OCI-LY7 (cell line): ENCODE measurements around the gene CHSY3. TPM values are rescaled to one million over a fixed set of nuclear protein-coding genes. Genes with fewer than 3 reads are reported as not detected.

Experiments
- BruUV-seq: library from RNA; stranded (reverse); fragments of 400-500 nt; replicated peaks from 2 replicates; lab custom pipeline; 2021; lab: Mats Ljungman, UMichigan
- CTCF ChIA-PET: fragments of 300-600 bp; sonication (Branson Sonifier 250); formaldehyde crosslinking; loops from one replicate; lab custom pipeline; 2022; ENCODE audit warnings: antibody characterized with exemption; ENCODE audit not compliant: unreplicated experiment; lab: Charles Lee
- POLR2A ChIA-PET: fragments of 300-600 bp; sonication (Branson Sonifier 250); formaldehyde crosslinking; loops from one replicate; lab custom pipeline; 2022; ENCODE audit warnings: antibody characterized with exemption; lab: Charles Lee
- DNase-seq: peaks from one replicate; pipeline ENCODE4 v3.0.0-alpha.2; 2015; ENCODE audit warnings: low spot score
- H2AFZ ChIP-seq: fragments of 200-600 bp; sonication (generic), shearing (Covaris generic); 2 replicates; pipeline ENCODE4 v1.6.1; 2014; ENCODE audit warnings: mild to moderate bottlenecking, antibody characterized with exemption, low read length, moderate library complexity
- H3K27ac ChIP-seq: fragments of 200-600 bp; sonication (generic); 2 replicates; pipeline ENCODE4 v1.5.1; 2014; ENCODE audit warnings: mixed run types, low read depth, mild to moderate bottlenecking, moderate library complexity, low read length, inconsistent platforms; ENCODE audit not compliant: poor library complexity, severe bottlenecking
- H3K36me3 ChIP-seq: fragments of 200-600 bp; sonication (generic); 2 replicates; pipeline ENCODE4 v1.6.1; 2014; ENCODE audit warnings: mild to moderate bottlenecking, antibody characterized with exemption, low read length, moderate library complexity, mixed read lengths; ENCODE audit not compliant: insufficient read depth
- H3K4me1 ChIP-seq: fragments of 200-600 bp; sonication (generic); 2 replicates; pipeline ENCODE4 v1.5.1; 2014; ENCODE audit warnings: mild to moderate bottlenecking, low read length; ENCODE audit not compliant: insufficient read depth, poor library complexity, severe bottlenecking
- H3K4me2 ChIP-seq: fragments of 200-600 bp; sonication (generic); 2 replicates; pipeline ENCODE4 v1.6.1; 2014; ENCODE audit warnings: mild to moderate bottlenecking, low read length
- H3K4me3 ChIP-seq: fragments of 200-600 bp; sonication (generic); 2 replicates; pipeline ENCODE4 v1.5.1; 2014; ENCODE audit warnings: mild to moderate bottlenecking, low read depth, low read length; ENCODE audit not compliant: poor library complexity, severe bottlenecking
- H3K79me2 ChIP-seq: fragments of 200-600 bp; sonication (generic); 2 replicates; pipeline ENCODE4 v1.6.1; 2016; ENCODE audit warnings: low read depth, mild to moderate bottlenecking, low read length, moderate library complexity, mixed read lengths; ENCODE audit not compliant: insufficient read depth
- H3K9me2 ChIP-seq: fragments of 200-600 bp; sonication (generic); 2 replicates; pipeline ENCODE4 v1.6.1; 2016; ENCODE audit warnings: mild to moderate bottlenecking, low read length, mixed read lengths; ENCODE audit not compliant: insufficient read depth
- H3K9me3 ChIP-seq: fragments of 200-600 bp; sonication (generic); 2 replicates; pipeline ENCODE4 v1.6.1; 2014; ENCODE audit warnings: mild to moderate bottlenecking, mixed run types, low read length, mixed read lengths
- H4K20me1 ChIP-seq: fragments of 200-600 bp; sonication (generic); 2 replicates; pipeline ENCODE4 v1.6.1; 2014; ENCODE audit warnings: mild to moderate bottlenecking, antibody characterized with exemption, low read length, moderate library complexity, mixed read lengths; ENCODE audit not compliant: insufficient read depth
- CTCF ChIP-seq: fragments of 200-600 bp; sonication (generic); conservative IDR thresholded peaks from 2 replicates; pipeline ENCODE4 v1.5.1; 2014; ENCODE audit warnings: mild to moderate bottlenecking, antibody characterized with exemption, low read length, moderate library complexity, mixed read lengths
- EZH2phosphoT487 ChIP-seq: fragments of 200-600 bp; sonication (generic); IDR thresholded peaks from 2 replicates; pipeline ENCODE4 v1.6.1; 2018; ENCODE audit warnings: low read depth, borderline replicate concordance, mild to moderate bottlenecking, mixed run types, antibody characterized with exemption, low read length, moderate library complexity, mixed read lengths
- intact Hi-C: fragments of 100-400 bp; cut with micrococcal nuclease; formaldehyde crosslinking; loops from one replicate; pipeline ENCODE4 v1.10.0; 2022; ENCODE audit not compliant: unreplicated experiment
- total RNA-seq, 2 experiments: library from RNA; depleted of rRNA in 1 of 2; stranded (reverse); fragments of >200 nt in 1 of 2; shearing (Covaris generic) in 1 of 2; gene quantifications; 2 replicates each; pipeline ENCODE4 v1.2.3, GENCODE V29; 2014 to 2022

CHSY3 gene
- total RNA-seq, 2 experiments from 2014 or later: not detected

- TF ChIP-seq EZH2phosphoT487 (no peak), CTCF (no peak)
- Histone ChIP-seq H3K4me3 (no peak overlapping the region), H3K79me2 (no peaks in the 10 kb centered on the region), H3K9me3 (no peaks in the 10 kb centered on the region), H3K4me1 (no peaks in the 10 kb centered on the region), H3K36me3 (no peaks in the 10 kb centered on the region), H2AFZ (no peak overlapping the region), H3K4me2 (no peak overlapping the region), H3K9me2 (no peaks in the 10 kb centered on the region), H3K27ac (no peak overlapping the region), H4K20me1 (no peaks in the 10 kb centered on the region)
- no TSS peak for BruUV-seq
- ChIA-PET POLR2A (interaction anchor here (0.6 to 0.7 kb wide), 2 partner anchors 8 to 16 kb away, joined by 4 to 5 read pairs; no protein-coding TSS in a partner anchor), CTCF (no interaction called here)
- no peak for DNase-seq
- intact Hi-C loops: no loop called here
These were observed 160.2 kb downstream of the CHSY3 start for GRCh38 chr5:130064484-130064883.

GRCh38 chr5:130065617-130066016 lies 161.4 kb downstream of the CHSY3 start:
- Histone ChIP-seq H3K4me1 (no peaks in the 10 kb centered on the region), H3K79me2 (no peaks in the 10 kb centered on the region), H3K9me3 (no peaks in the 10 kb centered on the region), H3K36me3 (no peaks in the 10 kb centered on the region), H2AFZ (no peak overlapping the region), H3K9me2 (no peaks in the 10 kb centered on the region), H3K4me2 (no peak overlapping the region), H4K20me1 (no peaks in the 10 kb centered on the region), H3K27ac (no peak overlapping the region), H3K4me3 (no peak overlapping the region)
- DNase-seq: no peak
- no peak for TF ChIP-seq EZH2phosphoT487
- no peak for TF ChIP-seq CTCF
- ChIA-PET CTCF (no interaction called here), POLR2A (no interaction called here)
- no TSS peak for BruUV-seq
- intact Hi-C loops: no loop called here

- Histone ChIP-seq H3K36me3 (no peaks in the 10 kb centered on the region), H2AFZ (no peak overlapping the region), H3K4me1 (no peaks in the 10 kb centered on the region), H4K20me1 (no peaks in the 10 kb centered on the region), H3K27ac (no peak overlapping the region), H3K4me3 (no peak overlapping the region), H3K4me2 (no peak overlapping the region), H3K9me2 (no peaks in the 10 kb centered on the region), H3K9me3 (no peaks in the 10 kb centered on the region), H3K79me2 (no peaks in the 10 kb centered on the region)
- TF ChIP-seq CTCF (no peak), EZH2phosphoT487 (no peak)
- BruUV-seq: no TSS peak
- no peak for DNase-seq
- intact Hi-C loops: no loop called here
- ChIA-PET POLR2A (no interaction called here), CTCF (no interaction called here)
These were observed 162.4 kb downstream of the CHSY3 start for GRCh38 chr5:130066644-130067043.
